Transverse colon (tissue), 4 donors: ENCODE data around the gene KRTAP10-3. TPM values are rescaled to one million over a fixed set of nuclear protein-coding genes. Genes with fewer than 3 reads are reported as not detected.

Experiments
- DNase-seq: peaks from one replicate; pipeline ENCODE4 v3.0.0-alpha.2; 2019
- H3K27ac ChIP-seq, 4 donors: fragments of 200-600 bp; sonication (generic); 2 replicates each; pipeline ENCODE4 v1.5.1; 2016 to 2018; ENCODE audit warnings: inconsistent platforms in 4 of 4
- H3K27me3 ChIP-seq: fragments of 200-600 bp; sonication (generic); 2 replicates; pipeline ENCODE4 v1.5.1; 2017; ENCODE audit warnings: inconsistent platforms
- H3K36me3 ChIP-seq, 4 donors: fragments of 200-600 bp; sonication (generic); 2 replicates each; pipeline ENCODE4 v1.5.1; 2017 to 2019; ENCODE audit warnings: inconsistent platforms in 4 of 4
- H3K4me1 ChIP-seq, 4 donors: fragments of 200-600 bp; sonication (generic); 2 replicates each; pipeline ENCODE4 v1.5.1; 2017 to 2020; ENCODE audit warnings: inconsistent platforms in 4 of 4
- H3K4me3 ChIP-seq, 4 donors: fragments of 200-600 bp; sonication (generic); 1 replicate in 1 of 4; 2 replicates in 3 of 4; pipeline versions ENCODE4 v1.5.1 to v1.6.1; 2017 to 2019; ENCODE audit warnings: inconsistent platforms in 4 of 4
- H3K9me3 ChIP-seq, 2 donors: fragments of 200-600 bp; sonication (generic); 2 replicates each; pipeline ENCODE4 v1.5.1; 2017 to 2019; ENCODE audit warnings: inconsistent platforms in 2 of 2
- CTCF ChIP-seq, 5 experiments: fragments of 200-600 bp in 3 of 5; fragments of 450-650 bp in 2 of 5; sonication (generic) in 3 of 5; IDR thresholded peaks; 1 replicate in 2 of 5; 2 replicates in 3 of 5; pipeline ENCODE4 v1.5.1; 2016 to 2017; ENCODE audit warnings: antibody characterized with exemption in 5 of 5, inconsistent platforms in 3 of 5, mild to moderate bottlenecking in 2 of 5, moderate library complexity in 1 of 5
- EP300 ChIP-seq: sonication (generic); formaldehyde crosslinking; IDR thresholded peaks from one replicate; pipeline ENCODE4 v1.6.1; 2017; ENCODE audit warnings: antibody characterized with exemption, low read depth
- POLR2A ChIP-seq: fragments of 450-650 bp; IDR thresholded peaks from one replicate; pipeline ENCODE4 v1.6.1; 2016; ENCODE audit warnings: antibody characterized with exemption, mild to moderate bottlenecking, moderate library complexity
- POLR2AphosphoS5 ChIP-seq, 3 donors: sonication (generic); formaldehyde crosslinking; IDR thresholded peaks; one replicate each; pipeline ENCODE4 v1.6.1; 2016; ENCODE audit warnings: antibody characterized with exemption in 3 of 3
- WGBS, 2 donors: methylation state at CpG; one replicate each; pipeline ENCODE4 v1.1.5; 2018; ENCODE audit warnings: low coverage in 1 of 2; 5-methylcytosine and 5-hydroxymethylcytosine counted together
- in situ Hi-C, 4 donors: fragments of 200-750 bp; cut with MboI; loops; one replicate each; pipeline versions ENCODE4 v1.15.0 to v1.15.1; 2017; ENCODE audit warnings: low sequenced_read_pairs in 3 of 4, low pct_ligation_motif_present in 1 of 4, low pct_unique_long_range_greater_than_20kb in 1 of 4
- intact Hi-C: fragments of 100-400 bp; cut with DNase I; formaldehyde crosslinking; loops from one replicate; pipeline ENCODE4 v1.15.1; 2023; ENCODE audit warnings: low total_unique reads
- total RNA-seq, 4 donors: library from RNA; depleted of rRNA; stranded (reverse); fragments of >200 nt; gene quantifications; one replicate each; pipeline ENCODE4 v1.1.0, GENCODE V29; 2016

KRTAP10-3 gene
- total RNA-seq, 4 donors from 2014 or later: not detected

- no peak for TF ChIP-seq POLR2A
- no peak for TF ChIP-seq CTCF (IDR thresholded peaks at IDR 0.05)
- TF ChIP-seq POLR2AphosphoS5 (IDR thresholded peaks at IDR 0.05): no peak
- TF ChIP-seq EP300: no peak
- intact Hi-C loops: no loop called here
- H3K27ac ChIP-seq: no peak overlapping the region
- H3K36me3 ChIP-seq: no peaks in the 10 kb centered on the region
- in situ Hi-C loops: no loop called here
- no peaks in the 10 kb centered on the region for H3K9me3 ChIP-seq
- H3K4me3 ChIP-seq: no peak overlapping the region
- DNase-seq: no peak
- H3K27me3 ChIP-seq: peaks cover 21% of the 10 kb centered on the region
- WGBS, 2 donors: 58 to 71% methylated on average over 5 to 13 of the region's 13 CpGs
- H3K4me1 ChIP-seq: no peaks in the 10 kb centered on the region
These were observed 10.2 kb downstream of the KRTAP10-3 start for GRCh38 chr21:44548381-44548780.

- Histone ChIP-seq H3K4me1 (no peaks in the 10 kb centered on the region), H3K36me3 (no peaks in the 10 kb centered on the region), H3K27me3 (peaks cover 21% of the 10 kb centered on the region), H3K9me3 (peaks cover 0 to 3% of the 10 kb centered on the region in 2 donors), H3K27ac (no peak overlapping the region), H3K4me3 (no peak overlapping the region)
- TF ChIP-seq EP300 (no peak), POLR2AphosphoS5 (IDR thresholded peaks at IDR 0.05) (no peak), POLR2A (no peak), CTCF (IDR thresholded peaks at IDR 0.05) (no peak)
- in situ Hi-C loops: no loop called here
- intact Hi-C loops: no loop called here
- WGBS, 2 donors: 33 to 53% methylated on average over 3 to 5 of the region's 5 CpGs
- no peak for DNase-seq
These were observed 10.8 kb downstream of the KRTAP10-3 start for GRCh38 chr21:44547656-44548331.

GRCh38 chr21:44544566-44544965 lies 14.0 kb downstream of the KRTAP10-3 start:
- no peak overlapping the region for H3K4me3 ChIP-seq
- no peak for TF ChIP-seq CTCF (IDR thresholded peaks at IDR 0.05)
- TF ChIP-seq POLR2A: no peak
- no peak for TF ChIP-seq POLR2AphosphoS5 (IDR thresholded peaks at IDR 0.05)
- TF ChIP-seq EP300: no peak
- 50 to 71% methylated on average over 1 to 3 of the region's 3 CpGs for WGBS, 2 donors
- H3K27ac ChIP-seq: no peak overlapping the region
- no peaks in the 10 kb centered on the region for H3K4me1 ChIP-seq
- in situ Hi-C loops: no loop called here
- intact Hi-C loops: no loop called here
- H3K36me3 ChIP-seq: no peaks in the 10 kb centered on the region
- peaks cover 0 to 4% of the 10 kb centered on the region in 2 donors for H3K9me3 ChIP-seq
- no peak for DNase-seq
- H3K27me3 ChIP-seq: peaks cover 17% of the 10 kb centered on the region

GRCh38 chr21:44542716-44543115 lies 15.9 kb downstream of the KRTAP10-3 start:
- Histone ChIP-seq H3K9me3 (peaks cover 0 to 4% of the 10 kb centered on the region in 2 donors), H3K4me3 (no peak overlapping the region)

More at GRCh38 chr21:44542716-44543115, 15.9 kb downstream of the KRTAP10-3 start:
- H3K27ac ChIP-seq: no peak overlapping the region
- intact Hi-C loops: no loop called here
- TF ChIP-seq CTCF (IDR thresholded peaks at IDR 0.05): no peak
- no peak for TF ChIP-seq EP300
- no peak for TF ChIP-seq POLR2AphosphoS5 (IDR thresholded peaks at IDR 0.05)
- TF ChIP-seq POLR2A: no peak
- H3K4me1 ChIP-seq: no peaks in the 10 kb centered on the region
- DNase-seq: no peak
- peaks cover 13% of the 10 kb centered on the region for H3K27me3 ChIP-seq
- WGBS, 2 donors: 76 to 82% methylated on average over 1 of the region's 1 CpG
- no peaks in the 10 kb centered on the region for H3K36me3 ChIP-seq
- in situ Hi-C loops: no loop called here
